Osteocyte (in vitro differentiated cells): ENCODE data around the gene GNB5. TPM values are rescaled to one million over a fixed set of nuclear protein-coding genes. Genes with fewer than 3 reads are reported as not detected.

ENCODE experiments used
- DNase-seq: peaks from one replicate; pipeline ENCODE4 v3.0.0; 2021; ENCODE audit warnings: mixed read lengths; ENCODE audit not compliant: unreplicated experiment; ENCODE audit errors: extremely low spot score
- H3K27ac Mint-ChIP-seq: one replicate; pipeline ENCODE4 v1.8.0; 2021; ENCODE audit warnings: mild to moderate bottlenecking, mixed read lengths; ENCODE audit not compliant: unreplicated experiment
- H3K27me3 Mint-ChIP-seq: one replicate; pipeline ENCODE4 v1.8.0; 2021; ENCODE audit warnings: mixed read lengths; ENCODE audit not compliant: unreplicated experiment
- H3K36me3 Mint-ChIP-seq: one replicate; pipeline ENCODE4 v1.8.0; 2021; ENCODE audit warnings: mixed read lengths; ENCODE audit not compliant: unreplicated experiment
- H3K4me1 Mint-ChIP-seq: one replicate; pipeline ENCODE4 v1.8.0; 2021; ENCODE audit warnings: mixed read lengths; ENCODE audit not compliant: unreplicated experiment
- H3K4me3 Mint-ChIP-seq: one replicate; pipeline ENCODE4 v1.8.0; 2021; ENCODE audit warnings: mild to moderate bottlenecking, moderate library complexity, mixed read lengths; ENCODE audit not compliant: unreplicated experiment
- H3K9me3 Mint-ChIP-seq: one replicate; pipeline ENCODE4 v1.8.0; 2021; ENCODE audit warnings: mixed read lengths; ENCODE audit not compliant: unreplicated experiment
- total RNA-seq: library from RNA; stranded (reverse); gene quantifications from 2 replicates; pipeline ENCODE4 v1.2.1, GENCODE V29; 2021
- TF ChIP-seq, protein P1 (sequence below): fragments of 200-600 bp; sonication (generic); IDR thresholded peaks from 2 replicates; pipeline ENCODE4 v1.5.0; 2021; ENCODE audit warnings: antibody characterized with exemption, mild to moderate bottlenecking, moderate library complexity

Gene GNB5
- total RNA-seq, 1 donor from 2014 or later, result 34.0 TPM

DNA sequence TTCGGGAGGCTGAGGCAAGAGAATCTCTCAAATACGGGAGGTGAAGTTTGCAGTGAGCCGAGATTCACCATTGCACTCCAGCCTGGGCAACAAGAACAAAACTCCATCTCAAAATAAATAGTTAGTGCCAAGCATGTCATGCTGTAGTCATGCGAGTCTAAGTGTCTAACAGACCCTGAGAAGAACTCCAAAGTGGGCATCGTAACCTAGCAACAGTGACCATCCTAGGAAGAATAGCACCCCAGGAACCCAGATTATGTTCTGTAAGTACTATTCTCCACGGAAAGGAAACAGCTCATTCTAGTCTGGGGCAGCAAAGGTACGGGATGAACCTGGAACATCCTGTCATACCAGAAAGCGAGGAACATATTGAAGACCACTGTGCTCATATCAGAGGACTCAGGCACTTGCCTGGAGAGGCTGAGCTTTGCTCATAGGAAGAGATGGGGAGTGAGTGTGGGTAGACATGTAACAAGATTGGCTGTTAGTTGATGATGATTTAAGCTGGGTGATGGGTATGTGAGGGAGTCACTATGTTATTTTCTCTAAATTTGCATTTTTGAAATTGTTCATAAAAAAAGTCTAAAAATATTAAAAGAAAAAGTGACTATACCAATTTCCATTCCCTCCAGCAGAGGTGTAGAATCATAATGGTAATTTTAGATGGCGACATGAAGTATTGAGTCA is 110.3 kb downstream of the GNB5 start:
- no peaks in the 10 kb centered on the region for H3K36me3 Mint-ChIP-seq
- no peak overlapping the region for H3K27ac Mint-ChIP-seq

DNA sequence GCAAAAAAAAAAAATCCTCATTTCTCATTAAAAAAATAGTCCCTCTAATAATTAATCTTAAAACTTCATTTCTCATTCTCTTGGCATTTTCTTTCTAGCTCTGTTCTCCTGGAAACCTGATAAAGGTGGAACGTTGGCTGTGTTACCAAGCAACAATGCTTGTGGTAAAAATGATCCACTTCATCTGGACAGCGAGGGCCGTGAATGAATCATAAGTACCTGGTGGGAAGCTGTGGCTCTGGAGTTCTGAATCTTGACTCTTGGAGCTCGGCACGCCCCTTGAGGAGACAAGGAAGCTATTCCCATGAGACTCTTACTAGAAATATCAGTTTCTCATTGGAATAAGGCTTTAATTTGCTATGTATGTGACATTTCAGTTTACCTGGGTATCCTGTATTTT is 111.2 kb downstream of the GNB5 start:
- Mint-ChIP-seq H3K9me3 (no peaks in the 10 kb centered on the region), H3K4me3 (no peak overlapping the region), H3K27ac (no peak overlapping the region), H3K27me3 (no peaks in the 10 kb centered on the region), H3K4me1 (peaks cover 9% of the 10 kb centered on the region), H3K36me3 (no peaks in the 10 kb centered on the region)
- DNase-seq, result no peak
- TF ChIP-seq, protein P1, sequence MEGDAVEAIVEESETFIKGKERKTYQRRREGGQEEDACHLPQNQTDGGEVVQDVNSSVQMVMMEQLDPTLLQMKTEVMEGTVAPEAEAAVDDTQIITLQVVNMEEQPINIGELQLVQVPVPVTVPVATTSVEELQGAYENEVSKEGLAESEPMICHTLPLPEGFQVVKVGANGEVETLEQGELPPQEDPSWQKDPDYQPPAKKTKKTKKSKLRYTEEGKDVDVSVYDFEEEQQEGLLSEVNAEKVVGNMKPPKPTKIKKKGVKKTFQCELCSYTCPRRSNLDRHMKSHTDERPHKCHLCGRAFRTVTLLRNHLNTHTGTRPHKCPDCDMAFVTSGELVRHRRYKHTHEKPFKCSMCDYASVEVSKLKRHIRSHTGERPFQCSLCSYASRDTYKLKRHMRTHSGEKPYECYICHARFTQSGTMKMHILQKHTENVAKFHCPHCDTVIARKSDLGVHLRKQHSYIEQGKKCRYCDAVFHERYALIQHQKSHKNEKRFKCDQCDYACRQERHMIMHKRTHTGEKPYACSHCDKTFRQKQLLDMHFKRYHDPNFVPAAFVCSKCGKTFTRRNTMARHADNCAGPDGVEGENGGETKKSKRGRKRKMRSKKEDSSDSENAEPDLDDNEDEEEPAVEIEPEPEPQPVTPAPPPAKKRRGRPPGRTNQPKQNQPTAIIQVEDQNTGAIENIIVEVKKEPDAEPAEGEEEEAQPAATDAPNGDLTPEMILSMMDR, result no peak

More for the DNA sequence above, 110.3 kb downstream of the GNB5 start:
- Mint-ChIP-seq H3K9me3 (no peaks in the 10 kb centered on the region), H3K27me3 (no peaks in the 10 kb centered on the region), H3K4me3 (no peak overlapping the region), H3K4me1 (peaks cover 9% of the 10 kb centered on the region)
- DNase-seq, result no peak
- TF ChIP-seq, protein P1, result no peak

DNA sequence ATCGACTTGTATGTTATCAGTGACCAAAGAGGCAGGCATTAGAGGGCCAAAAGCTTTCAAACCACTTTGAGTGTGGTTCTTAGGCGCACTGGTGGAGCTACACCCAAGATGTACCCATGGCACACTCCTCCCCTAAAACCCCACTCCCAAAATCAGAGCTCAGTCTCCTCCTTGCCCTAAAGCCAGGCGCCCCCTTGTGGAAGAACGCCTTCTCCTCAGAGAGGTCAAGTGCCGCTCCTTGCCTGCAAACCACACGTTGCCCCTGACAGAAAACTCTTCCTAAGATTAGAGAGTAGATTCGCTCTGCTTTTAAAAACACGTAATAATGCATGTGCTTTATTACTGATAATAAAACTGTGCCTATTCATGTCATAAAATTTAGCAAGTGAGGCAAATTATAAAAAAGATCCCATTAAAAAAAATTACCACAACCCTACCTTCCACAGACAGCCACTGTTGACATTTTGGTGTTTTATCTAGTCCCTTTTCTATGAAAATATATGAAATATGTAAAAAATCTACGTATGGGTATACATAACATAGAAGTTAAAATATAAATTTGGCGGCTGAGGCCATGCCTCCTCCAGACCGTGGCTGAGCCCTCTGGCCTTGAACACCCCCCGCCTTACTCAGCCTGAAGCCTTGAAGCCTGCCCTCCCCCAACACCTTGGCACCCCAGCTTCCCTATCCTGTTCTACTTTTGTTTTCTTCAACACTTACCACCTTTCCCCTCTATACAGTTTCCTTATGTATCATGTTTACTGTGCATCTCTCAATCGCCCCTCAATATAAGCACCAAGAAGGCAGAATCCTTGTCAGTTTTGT is 112.1 kb downstream of the GNB5 start:
- Mint-ChIP-seq H3K9me3 (no peaks in the 10 kb centered on the region), H3K4me1 (peaks cover 9% of the 10 kb centered on the region), H3K27ac (no peak overlapping the region), H3K27me3 (no peaks in the 10 kb centered on the region), H3K36me3 (no peaks in the 10 kb centered on the region), H3K4me3 (no peak overlapping the region)
- DNase-seq, result peak; percentile 88
- TF ChIP-seq, protein P1, result peak; percentile 80

DNA sequence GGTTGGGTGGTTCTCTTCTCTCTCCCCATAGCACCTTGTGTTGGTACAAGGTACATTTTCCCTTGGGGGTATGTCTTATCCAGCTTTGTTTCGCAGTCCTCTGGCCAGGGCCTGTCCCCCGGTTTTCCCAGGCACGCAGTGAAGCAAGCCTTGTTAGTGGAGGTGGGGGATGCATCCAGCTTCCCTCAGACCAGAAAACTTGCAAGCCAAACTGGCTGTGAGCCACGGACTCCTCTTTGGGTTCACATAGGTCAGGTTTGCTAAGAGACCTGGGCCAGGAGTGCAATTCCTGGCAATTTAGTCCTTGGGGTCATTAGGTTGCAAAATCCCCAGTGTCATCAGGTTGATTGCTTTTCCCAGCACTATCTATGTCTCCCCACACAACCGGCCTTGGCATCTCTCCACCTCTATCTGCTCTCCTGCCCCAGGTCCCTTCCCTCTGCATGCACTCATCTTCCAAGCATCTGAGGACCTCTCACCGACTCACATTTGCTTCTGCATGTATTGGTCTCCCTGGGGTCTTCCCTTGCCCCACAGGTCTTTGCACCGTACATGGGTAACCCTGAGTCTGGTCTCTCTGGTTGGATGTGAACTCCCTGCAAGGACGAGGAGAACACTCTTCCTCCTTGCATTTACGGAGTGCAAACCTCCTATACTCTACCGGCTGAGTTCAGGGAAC is 112.9 kb downstream of the GNB5 start:
- H3K4me3 Mint-ChIP-seq, result no peak overlapping the region
- no peaks in the 10 kb centered on the region for H3K9me3 Mint-ChIP-seq
- H3K27ac Mint-ChIP-seq, result no peak overlapping the region
- peak; percentile 63 for DNase-seq
- no peaks in the 10 kb centered on the region for H3K27me3 Mint-ChIP-seq
- no peaks in the 10 kb centered on the region for H3K36me3 Mint-ChIP-seq
- H3K4me1 Mint-ChIP-seq, result peaks cover 9% of the 10 kb centered on the region
- TF ChIP-seq, protein P1, result no peak
